GM12864 (cell line): Measurements from ENCODE around the gene ATP10A.

ENCODE experiments used
- DNase-seq: peaks from one replicate; pipeline ENCODE4 v3.0.0-alpha.2; 2011; ENCODE audit warnings: low read depth
- H3K4me3 ChIP-seq: 2 replicates; pipeline ENCODE4 v1.5.1; 2011; ENCODE audit warnings: mild to moderate bottlenecking, low read depth, low read length, control low read depth
- TF ChIP-seq, protein P1 (sequence below): IDR thresholded peaks from 2 replicates; pipeline ENCODE4 v1.5.1; 2011; ENCODE audit warnings: low read depth, mild to moderate bottlenecking, moderate library complexity, low read length, control low read depth, inconsistent platforms; ENCODE audit errors: missing control alignments

The ATP10A gene

DNA sequence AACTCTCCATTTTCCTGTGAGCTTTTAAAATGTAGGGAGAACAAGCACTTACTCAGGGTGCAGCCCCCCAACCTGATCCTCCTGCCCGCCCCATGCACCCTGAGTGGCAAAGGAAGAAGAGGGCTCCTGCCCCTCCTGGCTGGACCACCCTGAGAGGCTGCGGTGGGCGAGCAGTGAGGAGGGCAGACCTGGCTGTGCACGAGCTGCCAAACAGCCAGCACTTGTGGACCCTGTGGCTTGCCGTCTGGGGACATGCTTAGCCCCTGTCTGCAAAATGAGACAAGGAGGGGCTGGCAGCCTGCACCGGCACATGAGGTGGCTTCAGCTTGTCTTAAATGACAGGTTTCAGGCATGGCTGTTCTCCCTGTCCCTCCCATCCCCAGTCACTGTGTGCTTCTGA, 18.6 kb downstream of the ATP10A start:
- DNase-seq: no peak
- H3K4me3 ChIP-seq: no peak overlapping the region
- TF ChIP-seq, protein P1, sequence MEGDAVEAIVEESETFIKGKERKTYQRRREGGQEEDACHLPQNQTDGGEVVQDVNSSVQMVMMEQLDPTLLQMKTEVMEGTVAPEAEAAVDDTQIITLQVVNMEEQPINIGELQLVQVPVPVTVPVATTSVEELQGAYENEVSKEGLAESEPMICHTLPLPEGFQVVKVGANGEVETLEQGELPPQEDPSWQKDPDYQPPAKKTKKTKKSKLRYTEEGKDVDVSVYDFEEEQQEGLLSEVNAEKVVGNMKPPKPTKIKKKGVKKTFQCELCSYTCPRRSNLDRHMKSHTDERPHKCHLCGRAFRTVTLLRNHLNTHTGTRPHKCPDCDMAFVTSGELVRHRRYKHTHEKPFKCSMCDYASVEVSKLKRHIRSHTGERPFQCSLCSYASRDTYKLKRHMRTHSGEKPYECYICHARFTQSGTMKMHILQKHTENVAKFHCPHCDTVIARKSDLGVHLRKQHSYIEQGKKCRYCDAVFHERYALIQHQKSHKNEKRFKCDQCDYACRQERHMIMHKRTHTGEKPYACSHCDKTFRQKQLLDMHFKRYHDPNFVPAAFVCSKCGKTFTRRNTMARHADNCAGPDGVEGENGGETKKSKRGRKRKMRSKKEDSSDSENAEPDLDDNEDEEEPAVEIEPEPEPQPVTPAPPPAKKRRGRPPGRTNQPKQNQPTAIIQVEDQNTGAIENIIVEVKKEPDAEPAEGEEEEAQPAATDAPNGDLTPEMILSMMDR: no peak

DNA sequence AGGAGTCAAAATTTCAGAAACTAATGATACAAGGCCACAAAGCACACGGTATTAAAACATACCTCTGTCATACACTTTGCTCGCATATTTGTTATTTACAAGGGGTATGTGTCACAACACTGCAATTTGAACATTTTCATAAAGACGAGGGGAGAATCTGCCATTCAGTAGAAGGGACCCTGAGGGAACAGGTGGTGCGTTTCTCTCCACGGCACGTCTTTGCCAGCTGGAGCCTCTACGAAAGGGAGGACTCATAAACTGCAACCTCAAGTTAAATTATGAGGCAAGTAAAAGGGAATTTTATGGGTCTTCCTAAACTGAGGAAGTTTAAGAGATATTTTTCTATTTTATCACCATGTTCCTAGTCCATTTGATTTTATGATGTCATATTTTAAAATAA, 19.1 kb downstream of the ATP10A start:
- DNase-seq: no peak
- TF ChIP-seq, protein P1: no peak

DNA sequence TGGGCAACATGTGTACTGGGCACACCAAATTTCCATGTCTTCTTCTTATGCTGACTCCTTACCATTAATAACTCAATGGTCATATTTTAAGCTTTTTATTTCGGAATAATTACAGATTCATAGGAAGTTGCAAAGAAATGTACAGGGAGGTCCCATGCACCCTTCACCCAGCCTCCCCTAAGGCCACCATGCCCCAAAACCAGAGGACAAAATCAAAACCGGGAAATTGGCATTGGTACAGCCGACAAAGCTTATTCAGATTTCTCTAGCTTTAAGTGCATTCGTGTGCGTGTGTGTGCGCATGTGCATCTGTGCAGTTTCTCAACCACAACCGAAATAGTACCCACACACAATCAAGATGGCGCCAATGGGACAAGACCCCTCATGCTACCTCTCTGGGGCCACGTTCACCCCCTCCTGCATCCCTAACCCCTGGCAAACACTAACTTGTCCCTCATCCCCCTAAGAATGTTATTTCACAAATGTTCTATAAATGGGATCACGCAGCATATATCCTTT, 23.4 kb downstream of the ATP10A start:
- TF ChIP-seq, protein P1: no peak
- no peak overlapping the region for H3K4me3 ChIP-seq
- no peak for DNase-seq

More for the DNA sequence above, 19.1 kb downstream of the ATP10A start:
- no peak overlapping the region for H3K4me3 ChIP-seq

DNA sequence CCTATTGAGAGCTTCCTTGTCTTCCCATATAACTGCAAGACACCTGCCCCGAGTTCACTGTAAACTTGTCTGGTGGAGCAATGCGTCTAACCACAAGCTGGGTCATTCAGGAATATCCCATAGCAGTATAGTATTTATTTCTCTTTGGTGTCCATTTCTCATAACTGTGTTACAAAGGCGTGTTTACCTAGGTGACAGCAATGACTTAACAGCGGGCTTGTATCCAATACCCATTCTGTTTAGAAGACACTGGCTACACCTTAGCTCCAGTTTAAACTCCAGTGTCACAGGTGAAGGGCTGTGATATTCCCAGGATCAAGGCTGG, 24.3 kb downstream of the ATP10A start:
- TF ChIP-seq, protein P1: no peak
- H3K4me3 ChIP-seq: no peak overlapping the region

DNA sequence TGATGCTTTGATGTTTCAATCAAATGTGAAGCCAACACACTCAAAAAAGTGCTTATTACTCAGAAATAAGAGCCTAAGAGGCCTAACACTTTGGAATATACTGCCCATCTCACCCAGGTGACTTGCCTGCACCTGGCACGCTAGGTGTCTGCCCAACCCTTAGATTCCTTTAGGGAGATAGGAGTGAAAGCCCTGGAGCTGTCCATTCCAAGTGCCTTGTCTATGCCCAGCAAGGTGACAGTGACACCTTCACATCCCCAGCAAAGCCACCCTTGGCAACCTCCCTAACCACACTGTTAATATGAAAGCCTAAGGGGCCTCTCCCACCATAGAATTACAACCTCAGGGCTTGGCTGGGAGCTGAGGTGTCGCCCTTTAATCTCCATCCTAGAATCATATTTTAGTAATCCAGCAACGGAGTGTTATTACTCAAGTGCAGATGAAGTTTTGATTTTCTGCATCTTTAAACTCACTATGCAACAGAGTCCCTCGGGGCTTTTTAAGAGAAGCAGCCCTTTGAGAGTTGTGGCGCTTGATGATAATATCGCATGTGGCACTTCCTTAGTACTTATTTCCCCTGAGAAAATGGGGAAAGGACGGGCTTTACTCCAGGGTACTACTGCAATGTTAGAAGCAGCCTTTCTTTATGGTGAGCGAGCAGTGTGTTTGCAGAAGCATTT, 24.8 kb downstream of the ATP10A start:
- H3K4me3 ChIP-seq: no peak overlapping the region
- DNase-seq: no peak
- TF ChIP-seq, protein P1: no peak

More for the DNA sequence above, 24.3 kb downstream of the ATP10A start:
- no peak for DNase-seq

DNA sequence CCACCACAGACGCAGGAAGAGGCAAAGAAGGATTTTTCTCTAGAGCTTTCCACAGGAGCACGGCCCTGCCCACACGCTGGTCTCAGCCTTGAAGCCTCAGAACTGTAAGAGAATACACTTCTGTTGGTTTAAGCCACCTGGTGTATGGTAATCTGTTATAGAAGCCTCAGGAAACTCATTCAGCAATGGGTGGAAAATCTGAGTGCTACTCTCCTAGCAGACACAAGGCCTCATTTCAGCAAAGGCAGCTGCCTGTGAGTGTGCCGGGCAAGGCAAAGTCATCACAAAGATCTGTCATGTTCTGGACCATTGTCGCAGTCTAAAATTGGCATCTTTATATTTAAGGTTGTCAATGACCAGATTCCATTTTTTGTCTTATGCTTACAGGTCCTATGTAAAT, 31.0 kb downstream of the ATP10A start:
- no peak for DNase-seq
- no peak overlapping the region for H3K4me3 ChIP-seq

More for the DNA sequence above, 31.0 kb downstream of the ATP10A start:
- TF ChIP-seq, protein P1: no peak
